GM10248 (cell line): Measurements from ENCODE around the gene IFI6.

ENCODE experiments used
- CTCF ChIA-PET: fragments of 300-600 bp; sonication (Branson Sonifier 250); formaldehyde crosslinking; extraction: SDS; loops from one replicate; lab custom pipeline; 2021; ENCODE audit warnings: antibody characterized with exemption; lab: Yijun Ruan, JAX
- POLR2A ChIA-PET: fragments of 350-650 bp; sonication (Branson Sonifier 250); formaldehyde crosslinking; extraction: SDS; loops from one replicate; lab custom pipeline; 2020; ENCODE audit warnings: antibody characterized with exemption; lab: Yijun Ruan, JAX
- DNase-seq: peaks from one replicate; pipeline ENCODE4 v3.0.0; 2012; ENCODE audit errors: extremely low spot score
- TF ChIP-seq, protein P1 (sequence below): IDR thresholded peaks from 2 replicates; pipeline ENCODE4 v1.5.1; 2012; ENCODE audit warnings: mild to moderate bottlenecking, low read depth; ENCODE audit errors: extremely low read depth, missing control alignments, control extremely low read depth

The IFI6 gene

DNA sequence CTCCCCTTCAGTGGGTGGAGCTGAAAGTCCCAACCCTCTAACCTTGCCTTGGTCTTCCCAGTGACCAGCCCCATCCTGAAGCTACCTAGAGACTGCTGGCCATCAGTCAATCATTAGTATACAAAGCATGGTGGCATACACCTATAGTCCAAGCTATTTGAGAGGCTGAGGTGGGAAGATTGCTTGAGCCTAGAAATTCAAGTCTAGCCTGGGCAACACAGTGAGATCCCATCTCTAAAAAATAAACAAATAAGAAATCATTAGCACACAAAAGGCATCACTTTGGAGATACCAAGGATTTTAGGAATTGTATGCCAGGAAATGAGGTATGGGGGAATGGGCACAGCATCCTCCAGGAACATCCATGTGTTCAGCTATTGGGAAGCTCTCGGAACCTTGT is 4.4 kb upstream of the IFI6 start:
- TF ChIP-seq, protein P1, sequence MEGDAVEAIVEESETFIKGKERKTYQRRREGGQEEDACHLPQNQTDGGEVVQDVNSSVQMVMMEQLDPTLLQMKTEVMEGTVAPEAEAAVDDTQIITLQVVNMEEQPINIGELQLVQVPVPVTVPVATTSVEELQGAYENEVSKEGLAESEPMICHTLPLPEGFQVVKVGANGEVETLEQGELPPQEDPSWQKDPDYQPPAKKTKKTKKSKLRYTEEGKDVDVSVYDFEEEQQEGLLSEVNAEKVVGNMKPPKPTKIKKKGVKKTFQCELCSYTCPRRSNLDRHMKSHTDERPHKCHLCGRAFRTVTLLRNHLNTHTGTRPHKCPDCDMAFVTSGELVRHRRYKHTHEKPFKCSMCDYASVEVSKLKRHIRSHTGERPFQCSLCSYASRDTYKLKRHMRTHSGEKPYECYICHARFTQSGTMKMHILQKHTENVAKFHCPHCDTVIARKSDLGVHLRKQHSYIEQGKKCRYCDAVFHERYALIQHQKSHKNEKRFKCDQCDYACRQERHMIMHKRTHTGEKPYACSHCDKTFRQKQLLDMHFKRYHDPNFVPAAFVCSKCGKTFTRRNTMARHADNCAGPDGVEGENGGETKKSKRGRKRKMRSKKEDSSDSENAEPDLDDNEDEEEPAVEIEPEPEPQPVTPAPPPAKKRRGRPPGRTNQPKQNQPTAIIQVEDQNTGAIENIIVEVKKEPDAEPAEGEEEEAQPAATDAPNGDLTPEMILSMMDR: no peak
- CTCF ChIA-PET: interaction anchor here (0.9 to 1.1 kb wide), 3 partner anchors 12 to 43 kb away, joined by 3 read pairs; no protein-coding TSS in a partner anchor
- POLR2A ChIA-PET: interaction anchor here (0.6 kb wide), 1 partner anchor 811 kb away, joined by 3 read pairs; no protein-coding TSS in a partner anchor
- no peak for DNase-seq

GRCh38 chr1:27672750-27673112 is 739 bp upstream of the IFI6 start:
- DNase-seq: no peak
- POLR2A ChIA-PET: interaction anchor here (0.9 to 2.2 kb wide), 3 partner anchors 53 to 402 kb away, joined by 3 to 8 read pairs (median 4); partner anchors contain the start of genes FAM76A and STX12
- TF ChIP-seq, protein P1: no peak
- CTCF ChIA-PET: interaction anchor here (1.1 to 4.1 kb wide), 8 partner anchors 10 to 116 kb away, joined by 3 to 45 read pairs (median 6); no protein-coding TSS in a partner anchor

- no peak for DNase-seq
- POLR2A ChIA-PET: interaction anchor here (0.5 kb wide), 1 partner anchor 1203 kb away, joined by 3 read pairs; no protein-coding TSS in a partner anchor
- TF ChIP-seq, protein P1: no peak
- CTCF ChIA-PET: interaction anchor here (0.6 to 4.2 kb wide), 54 partner anchors 9 to 1207 kb away, joined by 3 to 55 read pairs (median 4); partner anchors contain the start of genes AHDC1, FAM76A and STX12
Measured at GRCh38 chr1:27669876-27670275, 2.1 kb downstream of the IFI6 start.

- ChIA-PET POLR2A (no interaction called here), CTCF (interaction anchor here (0.6 to 4.2 kb wide), 53 partner anchors 9 to 448 kb away, joined by 3 to 55 read pairs (median 4); partner anchors contain the start of genes AHDC1, FAM76A and STX12)
- TF ChIP-seq, protein P1: peak; percentile 95
- peak; percentile 79 for DNase-seq
Measured at GRCh38 chr1:27668808-27669723, 2.9 kb downstream of the IFI6 start.

GRCh38 chr1:27668121-27668807 is 3.7 kb downstream of the IFI6 start:
- ChIA-PET CTCF (interaction anchor here (1.5 to 5.0 kb wide), 4 partner anchors 17 to 112 kb away, joined by 3 to 55 read pairs (median 30); no protein-coding TSS in a partner anchor), POLR2A (no interaction called here)
- DNase-seq: no peak
- TF ChIP-seq, protein P1: no peak
